Fibroblast of peridontal ligament (primary cell): ENCODE measurements around the gene ZNF786.
"Not testable (repeated sequence)": the region's sequence is repeated elsewhere in the genome, so short reads cannot be mapped to it uniquely, and the experiment has no call there.

ENCODE experiments used
- DNase-seq: peaks from one replicate; pipeline ENCODE4 v3.0.0-alpha.2; 2010; ENCODE audit errors: extremely low read depth

The ZNF786 gene

GRCh38 chr7:149077594-149077993 lies 12.9 kb downstream of the ZNF786 start:
- DNase-seq, result no peak

- no peak for DNase-seq
Observed at GRCh38 chr7:149075286-149075685, 15.2 kb downstream of the ZNF786 start.

- no peak for DNase-seq
Observed at GRCh38 chr7:149074116-149074885, 16.2 kb downstream of the ZNF786 start.

- no peak for DNase-seq
Observed at GRCh38 chr7:149072438-149072775, 18.1 kb downstream of the ZNF786 start.

GRCh38 chr7:149071641-149072437 lies 18.7 kb downstream of the ZNF786 start:
- no peak for DNase-seq

GRCh38 chr7:149071182-149071635 lies 19.3 kb downstream of the ZNF786 start:
- DNase-seq, result no peak

- no peak for DNase-seq
Observed at GRCh38 chr7:149070372-149071125, 20.0 kb downstream of the ZNF786 start.

- DNase-seq, result no peak
Observed at GRCh38 chr7:149067869-149068268, 22.6 kb downstream of the ZNF786 start.

- no peak for DNase-seq
Observed at GRCh38 chr7:149063476-149063875, 27.0 kb downstream of the ZNF786 start.

- DNase-seq, result not testable (repeated sequence)
Observed at GRCh38 chr7:149062217-149062899, 28.2 kb downstream of the ZNF786 start.

- DNase-seq, result peak; percentile 20
Observed at GRCh38 chr7:149060156-149060555, 30.4 kb downstream of the ZNF786 start.

GRCh38 chr7:149053885-149054284 lies 36.6 kb downstream of the ZNF786 start:
- no peak for DNase-seq

- no peak for DNase-seq
Observed at GRCh38 chr7:149053384-149053783, 37.1 kb downstream of the ZNF786 start.

- no peak for DNase-seq
Observed at GRCh38 chr7:149050941-149051340, 39.6 kb downstream of the ZNF786 start.

GRCh38 chr7:149048805-149049204 lies 41.7 kb downstream of the ZNF786 start:
- DNase-seq, result no peak

GRCh38 chr7:149046416-149046815 lies 44.1 kb downstream of the ZNF786 start:
- no peak for DNase-seq

- DNase-seq, result no peak
Observed at GRCh38 chr7:149043936-149044335, 46.6 kb downstream of the ZNF786 start.

GRCh38 chr7:149041350-149041749 lies 49.2 kb downstream of the ZNF786 start:
- DNase-seq, result no peak

- not testable (repeated sequence) for DNase-seq
Observed at GRCh38 chr7:149038641-149039040, 51.9 kb downstream of the ZNF786 start.

- DNase-seq, result no peak
Observed at GRCh38 chr7:149036676-149037075, 53.8 kb downstream of the ZNF786 start.

GRCh38 chr7:149031353-149031910 lies 59.1 kb downstream of the ZNF786 start:
- no peak for DNase-seq
